CD4-positive, alpha-beta T cell treated with Interleukin-21 for 1 hour (primary cell): Measurements from ENCODE around the gene FGD2.
A peak's percentile ranks its signal among the peaks of the same experiment; 100 is the strongest.

Experiments
- DNase-seq: peaks from one replicate; pipeline ENCODE4 v3.0.0-alpha.2; 2020

Gene FGD2, protein sequence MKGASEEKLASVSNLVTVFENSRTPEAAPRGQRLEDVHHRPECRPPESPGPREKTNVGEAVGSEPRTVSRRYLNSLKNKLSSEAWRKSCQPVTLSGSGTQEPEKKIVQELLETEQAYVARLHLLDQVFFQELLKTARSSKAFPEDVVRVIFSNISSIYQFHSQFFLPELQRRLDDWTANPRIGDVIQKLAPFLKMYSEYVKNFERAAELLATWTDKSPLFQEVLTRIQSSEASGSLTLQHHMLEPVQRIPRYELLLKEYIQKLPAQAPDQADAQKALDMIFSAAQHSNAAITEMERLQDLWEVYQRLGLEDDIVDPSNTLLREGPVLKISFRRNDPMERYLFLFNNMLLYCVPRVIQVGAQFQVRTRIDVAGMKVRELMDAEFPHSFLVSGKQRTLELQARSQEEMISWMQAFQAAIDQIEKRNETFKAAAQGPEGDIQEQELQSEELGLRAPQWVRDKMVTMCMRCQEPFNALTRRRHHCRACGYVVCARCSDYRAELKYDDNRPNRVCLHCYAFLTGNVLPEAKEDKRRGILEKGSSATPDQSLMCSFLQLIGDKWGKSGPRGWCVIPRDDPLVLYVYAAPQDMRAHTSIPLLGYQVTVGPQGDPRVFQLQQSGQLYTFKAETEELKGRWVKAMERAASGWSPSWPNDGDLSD

DNA sequence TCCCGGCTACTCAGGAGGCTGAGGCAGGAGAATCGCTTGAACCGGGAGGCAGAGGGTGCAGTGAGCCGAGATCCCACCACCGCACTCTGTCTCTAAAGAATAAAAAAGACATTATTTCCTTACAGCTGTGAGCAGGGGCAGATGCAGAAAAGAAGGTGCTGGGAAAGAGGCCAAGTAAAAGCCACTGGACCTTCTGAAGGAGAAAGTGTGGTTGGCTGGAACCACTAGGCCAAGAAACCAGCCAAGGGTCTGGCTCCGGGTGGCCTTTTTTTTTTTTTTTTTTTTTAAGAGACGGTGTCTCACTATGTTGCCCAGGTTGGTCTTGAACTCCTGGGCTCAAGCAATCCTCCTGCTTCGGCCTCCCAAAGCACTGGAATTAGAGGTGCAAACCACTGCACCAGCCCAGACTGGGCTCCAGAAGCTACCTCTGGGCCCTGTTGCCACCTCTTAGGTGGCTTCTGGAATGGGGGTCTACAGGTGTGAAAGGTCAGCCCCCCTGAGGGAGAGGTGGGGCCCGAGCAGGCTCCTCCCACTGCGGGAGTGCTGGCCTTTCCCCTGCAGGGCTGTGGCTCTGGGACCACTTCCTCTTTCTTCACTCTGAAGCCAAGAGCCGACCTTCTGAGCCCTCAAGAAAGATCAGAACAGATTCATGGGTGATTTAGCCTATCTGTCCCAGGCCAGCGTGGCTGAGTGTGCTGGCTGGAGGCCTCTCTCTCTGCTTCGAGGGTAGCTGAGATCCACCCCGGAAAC, at the start of gene FGD2:
Gene FGD2 (plus strand): TSS at position 595 of the 750 bp plus-strand sequence. CDS start 163 bp downstream, outside the sequence.
- DNase-seq = peak; percentile 15

DNA sequence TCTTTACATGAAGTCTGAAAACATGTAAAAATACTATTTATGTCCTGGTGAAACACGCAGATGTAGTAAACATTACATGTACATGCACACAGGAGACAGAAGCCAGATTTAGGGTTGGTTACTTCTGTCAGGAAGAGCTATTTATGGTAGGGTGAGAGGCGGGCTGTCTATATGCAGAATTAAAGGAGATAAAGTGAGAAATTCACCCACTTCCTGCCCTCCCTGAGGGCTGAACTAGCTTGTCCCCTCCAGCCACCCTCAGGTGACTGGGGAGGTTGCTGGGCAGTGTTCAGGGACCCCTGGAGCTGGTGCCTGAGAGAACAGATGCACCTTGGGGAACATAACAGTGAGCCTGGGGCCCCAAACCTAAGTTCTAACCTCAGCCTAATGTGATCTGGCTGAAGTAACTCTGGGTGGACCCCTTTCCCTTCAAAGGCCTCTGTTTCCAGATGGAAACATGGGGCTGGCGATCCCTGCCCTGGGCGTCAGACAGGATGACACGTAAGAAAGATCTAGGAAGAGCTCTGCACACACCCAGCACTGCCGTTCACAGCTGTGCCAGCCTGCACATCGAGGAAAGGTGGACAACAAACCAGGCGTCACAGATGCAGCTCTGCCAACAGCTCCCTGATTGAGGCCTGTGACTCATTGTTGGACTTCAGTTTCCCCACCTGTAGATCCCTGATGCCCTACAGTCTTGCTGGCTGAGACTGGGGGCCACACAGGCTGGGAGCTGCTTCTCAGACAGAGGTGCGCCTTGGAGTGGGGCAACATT, 49.6 kb upstream of the FGD2 start:
- no peak for DNase-seq

DNA sequence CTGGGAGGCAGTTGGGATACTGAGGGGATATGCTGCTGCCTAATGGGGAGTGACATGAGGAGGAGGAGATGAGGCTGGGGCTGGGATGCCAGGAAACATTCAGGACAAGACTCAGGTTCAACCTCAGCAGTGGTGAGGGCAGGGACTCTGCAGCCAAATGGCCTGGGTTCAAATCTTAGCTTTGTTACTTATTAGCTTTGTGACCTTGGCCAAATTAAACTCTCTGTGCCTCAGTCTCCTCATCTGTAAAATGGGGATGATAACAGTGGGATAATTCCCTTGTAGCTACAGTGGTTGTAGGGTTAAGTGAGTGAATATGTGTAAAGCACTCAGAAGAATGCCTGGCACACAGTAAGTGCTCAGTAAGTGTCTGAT, 49.0 kb upstream of the FGD2 start:
- no peak for DNase-seq

DNA sequence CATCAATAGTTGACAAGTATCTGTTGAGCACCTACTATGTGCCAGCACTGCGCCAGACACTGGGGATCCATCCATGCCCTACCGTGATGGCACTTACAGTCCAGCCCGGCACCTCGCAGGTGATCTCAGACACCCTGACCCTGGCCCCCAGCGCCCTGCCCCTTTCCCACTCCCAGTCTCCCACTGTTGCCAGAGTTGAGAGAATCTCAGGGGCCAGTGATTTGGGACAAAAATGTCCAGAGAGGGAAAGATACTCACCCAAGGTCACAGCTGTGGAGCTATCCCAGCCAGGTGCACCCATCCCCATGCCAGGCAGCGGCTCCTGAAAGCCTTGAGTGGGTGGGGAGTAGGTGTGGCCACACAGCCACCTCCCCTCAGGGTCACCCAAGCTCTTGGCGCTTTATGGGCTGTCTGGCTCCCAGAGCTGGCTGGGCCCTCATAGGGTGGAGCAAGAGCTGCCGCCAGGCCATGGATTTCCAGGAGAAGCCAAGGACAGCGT, 47.6 kb upstream of the FGD2 start:
- DNase-seq = no peak

DNA sequence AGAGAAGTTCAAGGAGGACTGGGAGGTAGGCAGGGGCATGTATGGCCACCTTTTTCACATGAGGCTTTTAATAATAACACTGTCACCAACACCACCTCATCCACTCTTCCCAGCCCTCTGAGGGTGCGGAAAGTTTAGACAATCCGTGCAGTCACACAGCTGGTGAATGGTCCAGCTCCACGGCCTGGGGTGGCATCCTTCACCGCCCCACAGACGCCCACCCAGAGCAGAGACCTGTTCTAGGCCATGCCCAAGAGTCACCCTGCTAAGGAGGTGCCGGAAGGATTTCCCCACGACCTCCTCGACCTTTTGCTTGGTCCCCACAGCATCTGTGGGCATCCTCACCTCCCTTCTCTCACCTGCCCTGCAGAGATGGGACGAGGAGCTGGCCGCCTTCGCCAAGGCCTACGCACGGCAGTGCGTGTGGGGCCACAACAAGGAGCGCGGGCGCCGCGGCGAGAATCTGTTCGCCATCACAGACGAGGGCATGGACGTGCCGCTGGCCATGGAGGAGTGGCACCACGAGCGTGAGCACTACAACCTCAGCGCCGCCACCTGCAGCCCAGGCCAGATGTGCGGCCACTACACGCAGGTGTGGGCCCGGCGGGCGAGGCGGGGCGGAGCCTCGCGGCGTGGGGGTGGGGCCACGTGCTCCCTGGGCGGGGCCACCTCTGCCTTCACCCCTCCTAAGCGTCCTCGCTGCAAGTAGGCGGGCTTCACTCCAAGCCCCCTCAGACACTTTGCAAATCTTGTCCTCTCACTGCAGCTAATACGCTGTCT, 46.5 kb upstream of the FGD2 start:
- DNase-seq = no peak

DNA sequence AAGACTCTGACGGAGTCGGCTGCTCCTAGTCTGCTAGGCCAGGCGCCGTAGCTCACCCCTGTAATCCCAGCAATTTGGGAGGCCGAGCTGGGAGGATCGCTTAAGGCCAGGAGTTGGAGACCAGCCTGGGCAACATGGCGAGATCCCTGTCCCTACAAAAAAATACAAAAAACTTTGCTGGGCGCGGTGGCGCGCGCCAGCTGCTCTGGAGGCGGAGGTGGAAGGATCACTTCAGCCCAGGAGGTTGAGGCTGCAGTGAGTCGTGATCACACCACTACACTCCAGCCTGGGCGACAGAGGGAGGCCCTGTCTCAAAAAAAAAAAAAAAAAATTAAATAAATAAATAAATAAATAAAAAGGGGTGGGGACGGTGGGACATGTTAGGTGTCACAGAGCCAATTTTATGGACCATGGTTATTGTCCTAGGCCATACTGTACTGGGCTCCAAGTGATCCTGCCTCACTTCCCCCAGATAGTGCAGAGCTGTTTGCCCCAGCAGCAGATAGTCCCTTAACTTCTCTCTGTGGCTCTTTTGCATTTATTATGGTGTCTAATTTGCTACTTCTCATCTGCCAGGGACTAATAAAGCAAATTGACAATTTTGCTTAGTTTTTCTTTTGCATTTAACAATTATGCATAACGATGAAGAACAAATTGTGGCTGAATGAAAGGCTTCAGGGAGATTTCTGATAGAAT, 45.8 kb upstream of the FGD2 start:
- DNase-seq = no peak

DNA sequence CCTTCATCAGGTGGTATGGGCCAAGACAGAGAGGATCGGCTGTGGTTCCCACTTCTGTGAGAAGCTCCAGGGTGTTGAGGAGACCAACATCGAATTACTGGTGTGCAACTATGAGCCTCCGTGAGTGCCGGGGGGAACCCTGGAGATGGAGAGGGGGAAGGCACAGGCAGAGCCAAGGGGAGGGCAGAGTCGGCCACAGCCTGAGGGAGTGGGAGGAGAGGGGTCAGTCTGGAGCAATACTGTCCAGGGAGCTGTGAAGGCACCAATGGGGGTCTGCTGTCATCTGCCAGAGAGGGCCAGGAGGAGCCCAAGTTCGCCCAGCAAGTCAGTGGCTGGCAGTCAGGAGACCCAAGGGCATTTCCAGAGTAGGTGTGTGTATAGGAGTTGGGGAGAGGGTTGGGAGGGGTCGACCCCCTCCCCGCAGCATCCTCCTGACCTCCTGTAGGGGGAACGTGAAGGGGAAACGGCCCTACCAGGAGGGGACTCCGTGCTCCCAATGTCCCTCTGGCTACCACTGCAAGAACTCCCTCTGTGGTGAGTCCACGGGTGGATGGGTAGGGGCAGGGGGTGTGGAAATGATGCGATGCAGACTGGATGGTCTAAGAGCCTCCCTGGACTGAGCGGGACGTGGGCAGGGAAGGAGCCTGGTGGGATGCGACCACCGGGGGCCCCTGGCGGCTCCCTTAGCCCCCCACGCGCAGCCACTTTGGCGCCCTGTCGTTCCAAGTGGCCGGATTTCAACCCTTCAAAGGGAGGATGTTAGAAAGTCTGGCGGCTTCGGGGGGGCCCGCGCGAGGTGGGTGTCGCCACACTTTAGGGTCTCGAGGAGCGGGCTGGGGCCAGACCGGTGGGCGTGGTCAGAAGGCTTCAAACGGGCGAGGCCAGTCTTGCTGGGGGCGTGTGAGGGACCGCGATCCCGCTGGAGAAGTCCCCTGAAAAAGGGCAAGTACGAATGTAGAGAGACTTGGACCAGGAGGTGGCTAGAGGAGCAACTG, 43.7 kb upstream of the FGD2 start:
- no peak for DNase-seq

DNA sequence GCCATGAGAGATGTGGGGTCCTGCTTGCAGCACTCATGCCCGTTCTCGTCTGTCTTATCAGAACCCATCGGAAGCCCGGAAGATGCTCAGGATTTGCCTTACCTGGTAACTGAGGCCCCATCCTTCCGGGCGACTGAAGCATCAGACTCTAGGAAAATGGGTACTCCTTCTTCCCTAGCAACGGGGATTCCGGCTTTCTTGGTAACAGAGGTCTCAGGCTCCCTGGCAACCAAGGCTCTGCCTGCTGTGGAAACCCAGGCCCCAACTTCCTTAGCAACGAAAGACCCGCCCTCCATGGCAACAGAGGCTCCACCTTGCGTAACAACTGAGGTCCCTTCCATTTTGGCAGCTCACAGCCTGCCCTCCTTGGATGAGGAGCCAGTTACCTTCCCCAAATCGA, 42.6 kb upstream of the FGD2 start:
- DNase-seq = peak; percentile 92

DNA sequence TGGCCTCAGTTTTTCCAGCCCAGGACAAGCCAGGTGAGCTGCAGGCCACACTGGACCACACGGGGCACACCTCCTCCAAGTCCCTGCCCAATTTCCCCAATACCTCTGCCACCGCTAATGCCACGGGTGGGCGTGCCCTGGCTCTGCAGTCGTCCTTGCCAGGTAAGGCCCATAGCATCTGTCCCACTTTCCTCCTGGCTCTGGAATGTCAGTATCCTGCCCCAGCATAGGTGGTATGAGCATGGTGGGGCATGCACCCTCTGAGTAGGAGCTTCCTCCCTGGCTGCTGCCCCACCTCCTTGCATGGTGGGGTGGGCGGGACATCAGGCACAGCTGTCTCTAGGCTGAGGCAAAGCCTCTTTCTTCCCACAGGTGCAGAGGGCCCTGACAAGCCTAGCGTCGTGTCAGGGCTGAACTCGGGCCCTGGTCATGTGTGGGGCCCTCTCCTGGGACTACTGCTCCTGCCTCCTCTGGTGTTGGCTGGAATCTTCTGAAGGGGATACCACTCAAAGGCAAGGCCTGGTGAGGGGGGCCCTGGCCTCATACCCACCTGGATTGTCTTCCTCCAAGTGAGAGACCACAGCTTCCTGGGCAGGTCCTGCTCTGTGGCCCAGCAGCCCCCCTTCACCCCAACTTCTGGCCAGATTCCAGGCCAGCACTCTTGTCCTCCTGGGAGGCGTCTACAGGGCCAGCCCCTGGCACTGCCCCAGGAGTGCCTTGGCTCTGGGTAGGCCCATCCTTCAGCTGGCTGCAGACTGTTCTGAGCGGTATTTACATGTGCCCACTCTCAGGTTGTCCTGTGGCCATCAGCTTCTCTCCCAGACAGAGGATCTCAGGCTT, 41.8 kb upstream of the FGD2 start:
- DNase-seq = peak; percentile 65

DNA sequence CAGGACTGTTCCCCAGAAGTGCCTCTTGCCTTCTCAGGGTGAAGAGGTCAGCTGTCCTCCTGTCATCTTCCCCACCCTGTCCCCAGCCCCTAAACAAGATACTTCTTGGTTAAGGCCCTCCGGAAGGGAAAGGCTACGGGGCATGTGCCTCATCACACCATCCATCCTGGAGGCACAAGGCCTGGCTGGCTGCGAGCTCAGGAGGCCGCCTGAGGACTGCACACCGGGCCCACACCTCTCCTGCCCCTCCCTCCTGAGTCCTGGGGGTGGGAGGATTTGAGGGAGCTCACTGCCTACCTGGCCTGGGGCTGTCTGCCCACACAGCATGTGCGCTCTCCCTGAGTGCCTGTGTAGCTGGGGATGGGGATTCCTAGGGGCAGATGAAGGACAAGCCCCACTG, 41.1 kb upstream of the FGD2 start:
- no peak for DNase-seq

DNA sequence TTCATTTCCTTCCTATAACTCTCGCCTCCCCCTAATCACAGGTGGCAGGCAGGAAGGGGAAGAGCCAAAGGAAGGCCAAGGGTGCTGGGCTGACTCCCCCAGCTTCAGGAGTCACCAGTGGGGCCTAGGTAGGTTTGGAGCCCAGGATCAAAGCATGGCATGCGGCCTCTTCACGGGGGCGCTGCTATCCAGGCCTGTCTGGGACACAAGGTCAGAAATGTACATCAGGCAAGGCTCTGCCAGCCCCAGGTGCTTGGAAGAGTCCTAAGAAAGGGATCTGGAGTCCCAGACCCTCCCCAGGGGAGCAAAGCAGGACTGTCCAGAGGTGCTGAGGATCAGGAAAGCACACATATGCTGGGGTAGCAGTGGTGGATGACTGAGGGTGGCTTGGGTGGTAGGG, 40.5 kb upstream of the FGD2 start:
- no peak for DNase-seq

DNA sequence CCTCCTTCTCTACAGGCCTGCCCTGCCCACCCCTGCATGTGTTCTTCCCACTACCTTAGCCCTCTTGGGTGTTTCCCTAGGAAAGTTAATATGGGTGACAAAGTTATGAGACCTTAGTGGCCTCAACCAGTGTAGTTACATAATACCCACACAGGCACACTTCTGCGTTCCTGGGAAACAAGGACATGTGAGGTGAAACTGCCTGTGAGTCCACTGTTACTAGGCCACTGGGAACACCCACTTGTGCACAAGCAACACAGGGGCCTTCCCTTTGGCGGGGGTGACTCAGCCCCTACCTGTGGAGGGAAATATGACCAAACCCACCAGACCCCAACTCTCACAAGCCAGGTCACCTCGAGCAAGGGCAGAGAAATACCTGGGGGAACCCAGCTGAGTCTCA, 38.2 kb upstream of the FGD2 start:
- no peak for DNase-seq

DNA sequence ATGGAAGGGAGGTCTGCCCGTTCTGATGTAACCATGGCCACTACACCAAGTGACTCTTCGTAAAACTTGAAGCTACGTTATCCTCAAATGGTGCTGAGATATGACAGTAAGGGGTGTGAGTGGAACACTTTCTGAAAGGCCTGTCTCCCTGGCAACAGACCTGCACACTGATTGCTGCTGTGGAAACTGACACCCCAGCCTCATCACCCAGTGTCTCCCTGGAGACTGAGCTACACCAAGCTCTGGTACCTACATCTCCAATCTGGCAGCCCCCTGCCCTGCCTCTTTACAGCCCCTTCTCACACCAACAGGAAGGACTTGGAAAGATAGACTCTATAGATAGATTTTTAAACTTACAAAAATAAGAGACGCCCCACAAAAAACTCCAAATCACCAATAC, 37.7 kb upstream of the FGD2 start:
- no peak for DNase-seq

DNA sequence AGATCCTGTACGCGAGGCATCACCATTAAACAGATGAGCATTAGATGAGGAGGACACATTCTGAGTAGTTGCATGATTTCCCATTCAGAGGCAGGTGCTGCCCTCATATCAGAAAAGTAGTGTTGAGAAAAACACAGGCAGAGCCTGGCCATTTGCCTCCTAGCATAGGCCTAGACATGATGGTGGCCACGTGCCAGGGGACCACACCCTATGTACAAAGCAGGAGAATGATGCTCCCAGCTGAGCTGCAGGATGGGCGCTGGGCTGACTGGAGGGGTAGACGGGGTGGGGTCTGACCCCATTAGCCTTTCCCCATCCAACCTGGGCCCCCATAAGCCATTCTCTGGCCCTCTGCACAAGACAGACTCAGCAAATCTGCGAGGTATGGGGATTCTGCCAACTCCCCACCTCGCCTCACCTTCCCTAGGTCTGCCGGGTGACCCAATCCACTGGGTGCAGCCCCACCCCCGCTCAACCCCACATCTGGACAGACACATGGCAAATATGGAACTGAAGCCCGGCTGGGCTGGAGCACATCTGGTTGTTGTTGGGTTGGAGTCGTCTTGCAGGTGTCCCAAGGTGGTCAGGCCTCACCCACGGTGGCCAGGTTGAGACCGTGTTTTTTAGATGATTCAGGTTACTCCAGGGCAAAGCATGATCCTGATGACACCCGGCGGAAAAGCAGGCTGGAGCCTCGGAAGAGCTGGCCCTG, 37.0 kb upstream of the FGD2 start:
- DNase-seq = no peak

DNA sequence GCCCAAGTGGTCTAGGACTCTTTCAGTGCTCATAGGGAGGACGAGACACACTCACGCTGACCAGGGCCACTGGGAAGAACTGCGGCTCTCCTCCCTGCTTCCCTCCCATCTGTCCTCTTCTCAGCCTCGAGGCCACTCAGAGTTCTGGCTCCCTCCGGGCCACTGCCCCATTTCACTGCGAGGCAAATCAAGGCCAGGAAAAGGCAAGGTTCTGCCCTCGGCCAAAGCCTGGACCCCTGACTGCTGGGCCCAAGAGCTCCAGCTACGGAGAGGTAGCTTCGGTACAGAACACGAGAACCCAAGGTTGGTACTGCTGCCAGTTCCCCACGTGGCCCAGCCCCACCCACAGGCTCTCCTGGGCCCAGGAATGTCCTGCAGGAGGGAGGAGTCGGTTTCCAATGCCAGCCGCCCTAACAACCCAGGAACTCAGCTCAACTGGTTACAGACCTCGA, 36.2 kb upstream of the FGD2 start:
- no peak for DNase-seq

DNA sequence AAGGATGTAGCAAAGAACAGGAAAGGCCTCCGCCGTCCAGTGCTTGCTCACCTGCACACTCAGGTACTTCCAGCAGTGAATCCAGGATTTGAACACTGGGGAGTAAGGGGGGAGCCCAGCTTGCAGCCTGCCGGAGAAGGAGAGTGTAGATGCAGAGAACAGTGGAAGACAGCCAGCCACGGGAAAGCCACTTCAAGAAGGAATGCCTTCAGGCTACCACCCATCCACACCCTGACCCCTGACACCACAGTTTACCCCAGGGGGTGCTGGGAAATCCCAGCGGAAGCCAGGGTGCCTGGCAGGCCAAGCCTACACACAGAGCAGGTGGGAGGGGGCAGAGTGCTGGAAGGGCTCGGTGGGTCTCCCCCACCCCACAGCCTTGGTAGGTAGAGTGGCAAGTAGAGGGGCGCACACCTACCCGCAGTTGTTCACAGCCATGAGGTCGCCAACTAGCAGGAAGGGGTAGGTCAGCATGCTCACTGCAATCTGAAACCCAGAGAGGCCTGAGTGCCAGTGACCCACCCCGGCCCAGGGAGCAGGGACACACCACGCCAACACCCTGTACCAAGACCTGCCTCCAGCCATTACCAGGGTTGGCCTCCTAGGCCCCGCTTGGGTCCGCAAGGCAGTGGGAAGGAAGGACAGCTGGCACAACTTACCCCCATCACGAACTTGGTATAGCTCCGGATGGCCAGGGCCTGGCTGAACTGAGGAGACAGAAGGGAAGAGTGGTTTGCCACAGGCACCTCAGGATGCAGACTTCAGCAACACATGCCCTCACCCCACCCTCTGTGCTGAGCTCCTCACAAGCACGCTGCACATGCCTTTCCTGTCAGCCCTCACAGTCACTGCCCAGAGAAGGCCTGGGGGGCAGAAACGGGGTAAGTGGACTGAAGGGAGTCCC, 35.2 kb upstream of the FGD2 start:
- no peak for DNase-seq
